ENCODE results near the gene RAB18. TPM values are rescaled to one million over a fixed set of nuclear protein-coding genes. Genes with fewer than 3 reads are reported as not detected.

The RAB18 gene
- total and polyA plus RNA-seq, 2 of the 8 experiments (the other 6 are each of a cell fraction or from before 2014, with no cell fraction given), result 14.7 to 69.7 TPM

DNA sequence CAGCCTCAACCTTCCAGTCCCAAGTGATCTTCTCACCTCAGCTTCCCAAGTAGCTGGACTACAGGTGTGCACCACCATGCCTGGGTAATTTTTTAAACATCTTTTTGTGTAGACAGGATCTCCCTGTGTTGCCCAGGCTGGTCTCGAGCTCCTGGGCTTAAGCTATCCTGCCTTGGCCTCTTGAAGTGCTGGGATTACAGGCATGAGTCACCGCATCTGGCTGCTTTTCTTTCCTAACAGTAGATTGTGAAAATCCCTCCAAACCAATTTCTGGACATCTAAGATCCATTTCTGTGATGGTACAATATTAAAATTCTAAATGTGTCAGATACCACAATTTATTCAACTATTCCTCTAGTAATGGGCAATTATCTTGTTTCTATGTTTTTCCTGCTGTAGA is 38.7 kb downstream of the RAB18 start:
- Histone ChIP-seq H3K4ac (replicated peaks; ENCODE audit: insufficient read length, low read depth, low read length) (no peak overlapping the region), H3K23ac (ENCODE audit: insufficient read length) (no peak overlapping the region), H3K4me1 (replicated peaks in 1 of 4; ENCODE audit: control insufficient read depth in 3 of 4, insufficient read depth in 4 of 4, low read length in 3 of 4) (no peaks in the 10 kb centered on the region), H4K20me1 (replicated peaks in 1 of 2; ENCODE audit: control insufficient read depth in 1 of 2, insufficient read depth in 2 of 2, low read length in 2 of 2) (no peaks in the 10 kb centered on the region), H3K79me2 (ENCODE audit: control insufficient read depth in 1 of 2, insufficient read depth in 2 of 2, low read length in 2 of 2) (no peaks in the 10 kb centered on the region), H3K9me3 (ENCODE audit: insufficient read depth in 2 of 2, low read depth in 1 of 2, low read length in 1 of 2) (no peaks in the 10 kb centered on the region), H2AFZ (ENCODE audit: low read length) (no peak overlapping the region), H3K27ac (ENCODE audit: low read depth, low read length) (no peak overlapping the region), H3K4me3 (ENCODE audit: extremely low read depth in 1 of 4, insufficient read depth in 2 of 4, low read depth in 3 of 4, low read length in 4 of 4) (no peak overlapping the region), H2AK5ac (ENCODE audit: low read depth, low read length) (no peak overlapping the region), H3K9ac (replicated peaks in 1 of 4; ENCODE audit: extremely low read depth in 1 of 4, low read depth in 3 of 4, low read length in 3 of 4) (no peak overlapping the region), H2BK20ac (ENCODE audit: low read length) (no peak overlapping the region), H3K14ac (ENCODE audit: insufficient read length) (no peak overlapping the region), H3K56ac (replicated peaks; ENCODE audit: insufficient read length, low read depth, low read length) (no peak overlapping the region), H2BK15ac (ENCODE audit: low read length) (no peak overlapping the region), H4K91ac (replicated peaks; ENCODE audit: insufficient read length, low read length) (no peak overlapping the region), H3K27me3 (replicated peaks in 1 of 4; ENCODE audit: control insufficient read depth in 3 of 4, extremely low read depth in 1 of 4, insufficient read depth in 3 of 4, low read length in 3 of 4) (no peaks in the 10 kb centered on the region), H4K8ac (ENCODE audit: extremely low read depth, insufficient read depth, low read length) (no peak overlapping the region), H3K18ac (ENCODE audit: extremely low read depth, low read length) (no peak overlapping the region), H2BK12ac (ENCODE audit: low read depth, low read length) (no peak overlapping the region), H3K4me2 (ENCODE audit: insufficient read depth in 1 of 2, low read depth in 2 of 2, low read length in 2 of 2) (no peak overlapping the region), H4K5ac (ENCODE audit: insufficient read length, low read depth, low read length) (no peak overlapping the region), H3K23me2 (ENCODE audit: low read depth, low read length) (no peaks in the 10 kb centered on the region), H3K36me3 (ENCODE audit: control insufficient read depth in 2 of 4, insufficient read depth in 4 of 4, low read length in 3 of 4) (peaks cover 0 to 16% (median under 1%) of the 10 kb centered on the region in 4 experiments; a peak in 1 of 8 replicates), H3K79me1 (ENCODE audit: low read depth, low read length) (no peaks in the 10 kb centered on the region), H2BK5ac (ENCODE audit: low read depth, low read length) (no peak overlapping the region), H2BK120ac (replicated peaks; ENCODE audit: low read depth, low read length) (no peak overlapping the region)
- no peak for FAIRE-seq
- ChIA-PET CTCF (ENCODE audit: partially characterized antibody) (interaction anchor here (1.1 kb wide), 1 partner anchor 11 kb away, joined by 3 read pairs; no protein-coding TSS in a partner anchor), POLR2A (ENCODE audit: partially characterized antibody) (no interaction called here)
- TF ChIP-seq, protein P1, sequence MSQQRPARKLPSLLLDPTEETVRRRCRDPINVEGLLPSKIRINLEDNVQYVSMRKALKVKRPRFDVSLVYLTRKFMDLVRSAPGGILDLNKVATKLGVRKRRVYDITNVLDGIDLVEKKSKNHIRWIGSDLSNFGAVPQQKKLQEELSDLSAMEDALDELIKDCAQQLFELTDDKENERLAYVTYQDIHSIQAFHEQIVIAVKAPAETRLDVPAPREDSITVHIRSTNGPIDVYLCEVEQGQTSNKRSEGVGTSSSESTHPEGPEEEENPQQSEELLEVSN (IDR thresholded peaks at IDR 0.05), result no peak
- no peak for TF ChIP-seq YY1 (IDR thresholded peaks at IDR 0.05; ENCODE audit: low read depth, low read length)
- no peak for TF ChIP-seq NRF1 (IDR thresholded peaks at IDR 0.05; ENCODE audit: low read depth, low read length)
- no peak for TF ChIP-seq GABPA (IDR thresholded peaks at IDR 0.05; ENCODE audit: borderline replicate concordance, insufficient read depth, low read length)
- no peak for TF ChIP-seq POLR2A (IDR thresholded peaks at IDR 0.05; ENCODE audit: control extremely low read depth in 1 of 2, low read depth in 2 of 2, low read length in 2 of 2)
- TF ChIP-seq EP300 (IDR thresholded peaks at IDR 0.05; ENCODE audit: borderline replicate concordance in 1 of 2, low read depth in 2 of 2, low read length in 2 of 2), result no peak
- TF ChIP-seq SIRT6 (IDR thresholded peaks at IDR 0.05; ENCODE audit: low read length), result no peak
- TF ChIP-seq, protein P2, sequence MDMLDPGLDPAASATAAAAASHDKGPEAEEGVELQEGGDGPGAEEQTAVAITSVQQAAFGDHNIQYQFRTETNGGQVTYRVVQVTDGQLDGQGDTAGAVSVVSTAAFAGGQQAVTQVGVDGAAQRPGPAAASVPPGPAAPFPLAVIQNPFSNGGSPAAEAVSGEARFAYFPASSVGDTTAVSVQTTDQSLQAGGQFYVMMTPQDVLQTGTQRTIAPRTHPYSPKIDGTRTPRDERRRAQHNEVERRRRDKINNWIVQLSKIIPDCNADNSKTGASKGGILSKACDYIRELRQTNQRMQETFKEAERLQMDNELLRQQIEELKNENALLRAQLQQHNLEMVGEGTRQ (IDR thresholded peaks at IDR 0.05; ENCODE audit: low read length), result no peak
- TF ChIP-seq NANOG (IDR thresholded peaks at IDR 0.05; ENCODE audit: insufficient read depth, low read depth, low read length, poor library complexity, severe bottlenecking), result no peak
- TF ChIP-seq RAD21 (IDR thresholded peaks at IDR 0.05 in 1 of 2, conservative IDR thresholded peaks at IDR 0.05 in 1 of 2; ENCODE audit: low read depth in 2 of 2, low read length in 2 of 2), result no peak
- TF ChIP-seq POU5F1 (IDR thresholded peaks at IDR 0.05; ENCODE audit: low read depth, low read length), result no peak
- DNase-seq (ENCODE audit: low read depth in 1 of 2, low spot score in 2 of 2), result no peak
- 93% methylated on average over 2 of the region's 2 CpGs; no CpG with 5 or more reads in 1 of the 2 experiments for WGBS, 2 experiments (ENCODE audit: extremely low coverage in 1 of 2, insufficient coverage in 1 of 2, insufficient read length in 1 of 2, insufficient replicate concordance in 2 of 2, low coverage in 1 of 2, low lambda C conversion rate in 2 of 2, missing lambda C conversion rate in 1 of 2)
